Lung (tissue), 12 donors: ENCODE measurements around the gene DCHS2. TPM values are rescaled to one million over a fixed set of nuclear protein-coding genes. Genes with fewer than 3 reads are reported as not detected.

Source experiments
- ATAC-seq: fragments of 200-7000 bp; cut with Tn5 transposase; one replicate; pipeline ENCODE4 v1.9.1; 2020; ENCODE audit warnings: moderate number of reproducible peaks; ENCODE audit not compliant: insufficient read depth, low FRiP score
- DNase-seq, 3 donors: peaks; one replicate each; pipeline ENCODE4 v3.0.0-alpha.2; 2013 to 2017
- H3K27ac ChIP-seq, 2 donors: one replicate each; pipeline ENCODE4 v1.5.1; 2013; ENCODE audit warnings: mild to moderate bottlenecking in 2 of 2, moderate library complexity in 2 of 2, control low read depth in 1 of 2, inconsistent platforms in 1 of 2, low read depth in 1 of 2, low read length in 1 of 2
- H3K27me3 ChIP-seq, 3 donors: one replicate each; pipeline ENCODE4 v1.5.1; 2013; ENCODE audit warnings: low read length in 2 of 3; ENCODE audit not compliant: control insufficient read depth in 3 of 3, insufficient read depth in 3 of 3
- H3K36me3 ChIP-seq, 4 donors: one replicate each; pipeline ENCODE4 v1.5.1; 2013; ENCODE audit warnings: low read length in 4 of 4, mild to moderate bottlenecking in 1 of 4, moderate library complexity in 1 of 4; ENCODE audit not compliant: control insufficient read depth in 4 of 4, insufficient read depth in 4 of 4
- H3K4me1 ChIP-seq, 5 donors: one replicate each; pipeline ENCODE4 v1.5.1; 2013; ENCODE audit warnings: low read length in 5 of 5, mild to moderate bottlenecking in 2 of 5, moderate library complexity in 1 of 5; ENCODE audit not compliant: control insufficient read depth in 5 of 5, insufficient read depth in 5 of 5
- H3K4me3 ChIP-seq: one replicate; pipeline ENCODE4 v1.5.1; 2013; ENCODE audit warnings: mild to moderate bottlenecking, control low read depth, moderate library complexity
- H3K9ac ChIP-seq, 2 donors: one replicate each; pipeline ENCODE4 v1.5.1; 2013; ENCODE audit warnings: low read length in 2 of 2, control low read depth in 1 of 2; ENCODE audit not compliant: insufficient read depth in 1 of 2
- H3K9me3 ChIP-seq, 4 donors: one replicate each; pipeline ENCODE4 v1.5.1; 2013; ENCODE audit warnings: low read length in 3 of 4, mild to moderate bottlenecking in 1 of 4, moderate library complexity in 1 of 4; ENCODE audit not compliant: control insufficient read depth in 4 of 4, insufficient read depth in 3 of 4
- WGBS, 2 donors: extraction: QIAGEN DNeasy Blood & Tissue Kit; methylation state at CpG; one replicate each; pipeline ENCODE4 v1.1.7; 2013; 5-methylcytosine and 5-hydroxymethylcytosine counted together
- polyA plus RNA-seq, 2 donors: library from polyadenylated mRNA; stranded (reverse); fragments of 200-250 nt; gene quantifications; one replicate each; pipeline ENCODE4 v1.2.1, GENCODE V29; 2013
- total RNA-seq, 2 donors: library from RNA; depleted of rRNA in 1 of 2; stranded (reverse); fragments of >200 nt in 1 of 2; gene quantifications; one replicate each; pipeline ENCODE4 v1.2.1, GENCODE V29; 2014 to 2021
- TF ChIP-seq, protein P1 (sequence below): IDR thresholded peaks from 2 replicates; pipeline ENCODE4 v1.5.1; 2012; ENCODE audit warnings: mild to moderate bottlenecking; ENCODE audit errors: control extremely low read depth, extremely low read depth
- donor health status: control.
- donor health status: control.
- donor health status: Bipolar disorder and iron deficiency.
- donor health status: healthy.
- donor health status: DM: yes; HTN: yes; CAD: no.

Gene DCHS2
- total and polyA plus RNA-seq, 4 donors: 0.02 to 13.4 (median 0.53) TPM

DNA sequence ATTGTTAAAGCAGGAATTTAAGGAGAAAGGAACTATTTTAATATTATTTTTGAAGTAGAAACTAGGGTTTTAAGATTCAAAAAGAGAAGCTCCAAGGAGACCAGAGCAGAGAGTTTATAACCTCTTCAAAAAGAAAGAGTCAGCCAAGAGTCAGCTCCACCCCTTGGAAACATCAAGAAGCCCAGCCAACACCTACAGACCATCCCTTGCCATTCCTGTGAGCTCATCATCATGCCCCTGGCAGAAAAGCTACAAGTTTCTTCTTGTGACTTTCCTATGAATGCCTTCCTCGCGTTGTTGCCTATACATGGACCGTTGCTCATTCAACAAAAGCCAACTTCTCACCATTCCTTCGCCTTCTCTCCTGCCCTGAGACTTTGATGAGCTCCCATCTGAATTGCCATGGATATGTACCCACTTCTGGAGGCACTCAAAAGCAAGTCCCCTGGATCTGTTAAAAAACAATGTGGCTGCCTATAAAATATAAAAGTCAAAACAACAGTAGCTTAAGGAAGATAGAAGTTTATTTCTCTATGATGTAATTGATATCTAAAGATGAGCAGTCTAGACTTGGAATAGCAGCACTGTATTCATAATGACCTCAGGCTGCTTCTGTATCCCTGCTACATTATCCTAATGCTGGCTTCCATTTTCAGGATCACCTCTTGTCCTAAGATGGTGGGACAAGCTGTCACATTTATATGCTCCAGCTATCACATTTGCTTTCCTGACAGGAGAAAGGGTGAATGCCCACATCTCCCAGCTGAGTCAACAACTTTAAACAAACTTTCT, 38.3 kb upstream of the DCHS2 start:
- H3K4me1 ChIP-seq: peaks cover 0 to 6% (median 3%) of the 10 kb centered on the region in 5 donors
- H3K36me3 ChIP-seq: no peaks in the 10 kb centered on the region
- TF ChIP-seq, protein P1, sequence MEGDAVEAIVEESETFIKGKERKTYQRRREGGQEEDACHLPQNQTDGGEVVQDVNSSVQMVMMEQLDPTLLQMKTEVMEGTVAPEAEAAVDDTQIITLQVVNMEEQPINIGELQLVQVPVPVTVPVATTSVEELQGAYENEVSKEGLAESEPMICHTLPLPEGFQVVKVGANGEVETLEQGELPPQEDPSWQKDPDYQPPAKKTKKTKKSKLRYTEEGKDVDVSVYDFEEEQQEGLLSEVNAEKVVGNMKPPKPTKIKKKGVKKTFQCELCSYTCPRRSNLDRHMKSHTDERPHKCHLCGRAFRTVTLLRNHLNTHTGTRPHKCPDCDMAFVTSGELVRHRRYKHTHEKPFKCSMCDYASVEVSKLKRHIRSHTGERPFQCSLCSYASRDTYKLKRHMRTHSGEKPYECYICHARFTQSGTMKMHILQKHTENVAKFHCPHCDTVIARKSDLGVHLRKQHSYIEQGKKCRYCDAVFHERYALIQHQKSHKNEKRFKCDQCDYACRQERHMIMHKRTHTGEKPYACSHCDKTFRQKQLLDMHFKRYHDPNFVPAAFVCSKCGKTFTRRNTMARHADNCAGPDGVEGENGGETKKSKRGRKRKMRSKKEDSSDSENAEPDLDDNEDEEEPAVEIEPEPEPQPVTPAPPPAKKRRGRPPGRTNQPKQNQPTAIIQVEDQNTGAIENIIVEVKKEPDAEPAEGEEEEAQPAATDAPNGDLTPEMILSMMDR: no peak
- no peak overlapping the region for H3K4me3 ChIP-seq
- no peaks in the 10 kb centered on the region for H3K9me3 ChIP-seq
- DNase-seq (peak in 2 of 3 donors; percentile 32 to 40), ATAC-seq (no peak)
- 89 to 94% methylated on average over 4 of the region's 4 CpGs for WGBS, 2 donors
- no peak overlapping the region for H3K9ac ChIP-seq
- no peak overlapping the region for H3K27ac ChIP-seq
- no peaks in the 10 kb centered on the region for H3K27me3 ChIP-seq

DNA sequence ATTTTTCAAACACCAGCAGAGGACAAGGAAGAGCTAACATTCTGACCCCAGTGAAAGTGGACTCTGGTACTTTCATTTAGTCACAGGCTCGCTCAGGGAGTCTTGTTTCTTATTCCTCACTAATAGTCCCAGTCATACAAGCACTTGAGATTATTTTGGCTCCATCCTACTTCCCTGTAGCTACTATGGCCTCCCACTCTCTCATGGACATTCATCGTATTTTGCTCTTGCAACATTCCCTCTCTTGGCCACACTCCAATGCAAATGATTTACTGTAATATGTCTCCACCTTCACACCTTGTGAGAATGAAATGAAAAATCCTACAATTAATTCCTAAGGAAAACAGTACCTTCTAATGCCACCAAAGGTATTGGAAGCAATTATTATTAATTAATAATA, 37.3 kb upstream of the DCHS2 start:
- 41 to 74% methylated on average over 2 of the region's 2 CpGs for WGBS, 2 donors
- Histone ChIP-seq H3K9me3 (no peaks in the 10 kb centered on the region), H3K4me1 (peaks cover 0 to 6% (median 3%) of the 10 kb centered on the region in 5 donors), H3K9ac (no peak overlapping the region), H3K4me3 (no peak overlapping the region), H3K27ac (no peak overlapping the region), H3K36me3 (no peaks in the 10 kb centered on the region), H3K27me3 (no peaks in the 10 kb centered on the region)
- DNase-seq (peak in 2 of 3 donors; percentile 54 to 63), ATAC-seq (peak; percentile 49)
- TF ChIP-seq, protein P1: no peak

DNA sequence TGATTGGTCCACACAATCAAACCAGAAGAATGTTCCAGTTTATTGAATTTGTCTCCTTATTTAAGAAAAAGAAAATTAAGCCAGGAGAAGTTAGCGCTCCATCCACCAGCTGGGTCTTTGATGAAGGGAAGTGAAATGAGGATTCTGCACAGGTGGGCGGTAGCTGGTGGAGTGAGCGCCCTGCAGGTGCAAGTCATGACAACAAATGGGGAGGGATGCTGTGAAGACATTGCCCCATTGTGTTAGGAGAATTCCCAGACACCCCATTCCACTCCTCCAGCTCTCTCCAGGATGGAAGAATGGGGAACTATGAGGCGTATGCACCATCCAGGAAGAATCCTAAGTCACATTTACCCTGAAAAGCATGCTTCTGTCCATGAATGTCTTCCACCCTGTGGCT, 35.7 kb upstream of the DCHS2 start:
- no peak overlapping the region for H3K9ac ChIP-seq
- TF ChIP-seq, protein P1: no peak
- H3K4me3 ChIP-seq: no peak overlapping the region
- H3K4me1 ChIP-seq: peaks cover 0 to 6% (median 3%) of the 10 kb centered on the region in 5 donors
- H3K36me3 ChIP-seq: no peaks in the 10 kb centered on the region
- no peaks in the 10 kb centered on the region for H3K9me3 ChIP-seq
- WGBS, 2 donors: 90 to 92% methylated on average over 4 of the region's 4 CpGs
- no peak overlapping the region for H3K27ac ChIP-seq
- no peaks in the 10 kb centered on the region for H3K27me3 ChIP-seq
- no peak for ATAC-seq
- no peak for DNase-seq
